ENCODE data around the gene NKD2. TPM values are rescaled to one million over a fixed set of nuclear protein-coding genes. Genes with fewer than 3 reads are reported as not detected.

Gene NKD2
- total and polyA plus RNA-seq, 2 experiments from 2014 or later = 9.0 to 11.9 TPM

GRCh38 chr5:1064383-1065142 lies 56.0 kb downstream of the NKD2 start:
- Mint-ChIP-seq H3K36me3 (ENCODE audit: low read depth) (peaks cover 28% of the 10 kb centered on the region), H3K9me3 (no peaks in the 10 kb centered on the region), H3K27ac (no peak overlapping the region), H3K27me3 (ENCODE audit: insufficient read depth, low read depth, poor library complexity) (peaks cover 5% of the 10 kb centered on the region), H3K4me1 (no peaks in the 10 kb centered on the region), H3K4me3 (no peak overlapping the region)
- no peak for ATAC-seq
- H3K4me1 ChIP-seq (ENCODE audit: insufficient read depth) = no peaks in the 10 kb centered on the region
- no peak overlapping the region for H2AFZ ChIP-seq
- H3K4me3 ChIP-seq = no peak overlapping the region
- H4K20me1 ChIP-seq (replicated peaks; ENCODE audit: insufficient read depth) = no peaks in the 10 kb centered on the region
- H3K9me2 ChIP-seq (ENCODE audit: insufficient read depth) = no peaks in the 10 kb centered on the region
- 0 out of 2 replicates have a peak, but pooled peaks cover 3% of the 10 kb centered on the region for H3K79me2 ChIP-seq (replicated peaks; ENCODE audit: insufficient read depth)
- no peaks in the 10 kb centered on the region for H3K36me3 ChIP-seq (ENCODE audit: insufficient read depth)
- H3K27me3 ChIP-seq (ENCODE audit: insufficient read depth) = no peaks in the 10 kb centered on the region
- H3K27ac ChIP-seq (ENCODE audit: low read depth) = no peak overlapping the region
- no peak for TF ChIP-seq JUNB (IDR thresholded peaks at IDR 0.05; ENCODE audit: unreplicated experiment)
- no peak for TF ChIP-seq STAT1 (IDR thresholded peaks at IDR 0.05; ENCODE audit: unreplicated experiment)
- TF ChIP-seq NANOG (IDR thresholded peaks at IDR 0.05; ENCODE audit: borderline replicate concordance) = no peak
- no peak for TF ChIP-seq ZNF114 (CRISPR knock-in tag; IDR thresholded peaks at IDR 0.05)
- TF ChIP-seq POLR2AphosphoS5 (IDR thresholded peaks at IDR 0.05; ENCODE audit: low read depth) = no peak
- TF ChIP-seq REST (IDR thresholded peaks at IDR 0.05; ENCODE audit: unreplicated experiment) = no peak
- no peaks in the 10 kb centered on the region for H3F3A ChIP-seq (replicated peaks; ENCODE audit: low read depth)
- no peak for DNase-seq (ENCODE audit: low spot score)
- H3K4me2 ChIP-seq = no peak overlapping the region

GRCh38 chr5:1065143-1065750 lies 56.6 kb downstream of the NKD2 start:
- H3K4me3 ChIP-seq = no peak overlapping the region
- H3K4me1 Mint-ChIP-seq = no peaks in the 10 kb centered on the region
- H3K27ac ChIP-seq (ENCODE audit: low read depth) = no peak overlapping the region
- no peak overlapping the region for H3K4me3 Mint-ChIP-seq
- H4K20me1 ChIP-seq (replicated peaks; ENCODE audit: insufficient read depth) = no peaks in the 10 kb centered on the region
- H3F3A ChIP-seq (replicated peaks; ENCODE audit: low read depth) = no peaks in the 10 kb centered on the region
- no peaks in the 10 kb centered on the region for H3K27me3 ChIP-seq (ENCODE audit: insufficient read depth)
- H3K36me3 ChIP-seq (ENCODE audit: insufficient read depth) = no peaks in the 10 kb centered on the region
- H3K4me1 ChIP-seq (ENCODE audit: insufficient read depth) = no peaks in the 10 kb centered on the region
- H3K9me3 Mint-ChIP-seq = no peaks in the 10 kb centered on the region
- H3K4me2 ChIP-seq = no peak overlapping the region
- H3K9me2 ChIP-seq (ENCODE audit: insufficient read depth) = no peaks in the 10 kb centered on the region
- no peak for ATAC-seq
- peaks cover 5% of the 10 kb centered on the region for H3K27me3 Mint-ChIP-seq (ENCODE audit: insufficient read depth, low read depth, poor library complexity)
- H2AFZ ChIP-seq = no peak overlapping the region
- no peak overlapping the region for H3K27ac Mint-ChIP-seq
- peaks cover 25% of the 10 kb centered on the region for H3K36me3 Mint-ChIP-seq (ENCODE audit: low read depth)
- 0 out of 2 replicates have a peak, but pooled peaks cover 3% of the 10 kb centered on the region for H3K79me2 ChIP-seq (replicated peaks; ENCODE audit: insufficient read depth)
- DNase-seq (ENCODE audit: low spot score) = no peak
- no peak for TF ChIP-seq ETS1 (IDR thresholded peaks at IDR 0.05)
- no peak for TF ChIP-seq EZH2 (IDR thresholded peaks at IDR 0.05; ENCODE audit: low read depth, unreplicated experiment)
- no peak for TF ChIP-seq ZNF462 (CRISPR knock-in tag; IDR thresholded peaks at IDR 0.05)
- TF ChIP-seq EZH2phosphoT487 (IDR thresholded peaks at IDR 0.05; ENCODE audit: unreplicated experiment) = no peak
- TF ChIP-seq NANOG (IDR thresholded peaks at IDR 0.05; ENCODE audit: borderline replicate concordance) = no peak

All from GM23338 (cell line).